GM19397 (cell line): ENCODE measurements around the gene CTSD.

Experiments
- ATAC-seq: cut with Tn5 transposase; IDR thresholded peaks from one replicate; pipeline ENCODE4 v1.9.1; 2021; ENCODE audit warnings: mild to moderate bottlenecking, moderate library complexity; ENCODE audit not compliant: unreplicated experiment

Gene CTSD

GRCh38 chr11:1746511-1746931 lies 17.2 kb downstream of the CTSD start:
- no peak for ATAC-seq

- no peak for ATAC-seq
Observed at GRCh38 chr11:1745701-1746320, 17.9 kb downstream of the CTSD start.

- ATAC-seq: no peak
Observed at GRCh38 chr11:1744891-1745700, 18.6 kb downstream of the CTSD start.

GRCh38 chr11:1744137-1744886 lies 19.4 kb downstream of the CTSD start:
- ATAC-seq: no peak

- no peak for ATAC-seq
Observed at GRCh38 chr11:1743585-1744136, 20.1 kb downstream of the CTSD start.

GRCh38 chr11:1742869-1743584 lies 20.7 kb downstream of the CTSD start:
- no peak for ATAC-seq

- no peak for ATAC-seq
Observed at GRCh38 chr11:1742371-1742770, 21.4 kb downstream of the CTSD start.

GRCh38 chr11:1741741-1742140 lies 22.0 kb downstream of the CTSD start:
- ATAC-seq: no peak

GRCh38 chr11:1740786-1741530 lies 22.8 kb downstream of the CTSD start:
- ATAC-seq: no peak

GRCh38 chr11:1739576-1739975 lies 24.2 kb downstream of the CTSD start:
- no peak for ATAC-seq

- no peak for ATAC-seq
Observed at GRCh38 chr11:1738380-1738779, 25.3 kb downstream of the CTSD start.

- ATAC-seq: no peak
Observed at GRCh38 chr11:1737080-1737757, 26.5 kb downstream of the CTSD start.

- no peak for ATAC-seq
Observed at GRCh38 chr11:1736447-1736992, 27.2 kb downstream of the CTSD start.

GRCh38 chr11:1735271-1735670 lies 28.5 kb downstream of the CTSD start:
- no peak for ATAC-seq

- no peak for ATAC-seq
Observed at GRCh38 chr11:1734641-1735081, 29.1 kb downstream of the CTSD start.

GRCh38 chr11:1733716-1734640 lies 29.7 kb downstream of the CTSD start:
- ATAC-seq: no peak

GRCh38 chr11:1733009-1733715 lies 30.6 kb downstream of the CTSD start:
- ATAC-seq: no peak
